ENCODE data around the gene EXOC1. TPM values are rescaled to one million over a fixed set of nuclear protein-coding genes. Genes with fewer than 3 reads are reported as not detected.

EXOC1 gene
- total and polyA plus RNA-seq, 2 experiments from 2014 or later = 13.4 to 22.2 TPM

DNA sequence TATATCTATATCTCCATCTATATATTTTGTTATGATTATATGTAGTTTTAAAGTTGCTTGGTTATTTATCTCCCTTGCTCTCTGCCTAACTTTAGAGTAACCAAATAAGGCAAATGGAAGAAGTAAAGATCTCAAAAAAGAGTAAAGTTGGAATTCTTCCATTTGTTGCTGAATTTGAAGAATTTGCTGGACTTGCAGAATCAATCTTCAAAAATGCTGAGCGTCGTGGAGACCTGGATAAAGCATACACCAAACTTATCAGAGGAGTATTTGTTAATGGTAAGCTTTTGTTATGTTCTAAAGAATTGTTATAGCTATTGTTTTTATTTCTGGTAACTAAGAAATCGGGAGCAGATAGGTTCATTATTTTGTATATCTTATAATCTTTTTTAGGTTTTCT lies 43.2 kb downstream of the EXOC1 start (continued):
- TF ChIP-seq, protein P1, sequence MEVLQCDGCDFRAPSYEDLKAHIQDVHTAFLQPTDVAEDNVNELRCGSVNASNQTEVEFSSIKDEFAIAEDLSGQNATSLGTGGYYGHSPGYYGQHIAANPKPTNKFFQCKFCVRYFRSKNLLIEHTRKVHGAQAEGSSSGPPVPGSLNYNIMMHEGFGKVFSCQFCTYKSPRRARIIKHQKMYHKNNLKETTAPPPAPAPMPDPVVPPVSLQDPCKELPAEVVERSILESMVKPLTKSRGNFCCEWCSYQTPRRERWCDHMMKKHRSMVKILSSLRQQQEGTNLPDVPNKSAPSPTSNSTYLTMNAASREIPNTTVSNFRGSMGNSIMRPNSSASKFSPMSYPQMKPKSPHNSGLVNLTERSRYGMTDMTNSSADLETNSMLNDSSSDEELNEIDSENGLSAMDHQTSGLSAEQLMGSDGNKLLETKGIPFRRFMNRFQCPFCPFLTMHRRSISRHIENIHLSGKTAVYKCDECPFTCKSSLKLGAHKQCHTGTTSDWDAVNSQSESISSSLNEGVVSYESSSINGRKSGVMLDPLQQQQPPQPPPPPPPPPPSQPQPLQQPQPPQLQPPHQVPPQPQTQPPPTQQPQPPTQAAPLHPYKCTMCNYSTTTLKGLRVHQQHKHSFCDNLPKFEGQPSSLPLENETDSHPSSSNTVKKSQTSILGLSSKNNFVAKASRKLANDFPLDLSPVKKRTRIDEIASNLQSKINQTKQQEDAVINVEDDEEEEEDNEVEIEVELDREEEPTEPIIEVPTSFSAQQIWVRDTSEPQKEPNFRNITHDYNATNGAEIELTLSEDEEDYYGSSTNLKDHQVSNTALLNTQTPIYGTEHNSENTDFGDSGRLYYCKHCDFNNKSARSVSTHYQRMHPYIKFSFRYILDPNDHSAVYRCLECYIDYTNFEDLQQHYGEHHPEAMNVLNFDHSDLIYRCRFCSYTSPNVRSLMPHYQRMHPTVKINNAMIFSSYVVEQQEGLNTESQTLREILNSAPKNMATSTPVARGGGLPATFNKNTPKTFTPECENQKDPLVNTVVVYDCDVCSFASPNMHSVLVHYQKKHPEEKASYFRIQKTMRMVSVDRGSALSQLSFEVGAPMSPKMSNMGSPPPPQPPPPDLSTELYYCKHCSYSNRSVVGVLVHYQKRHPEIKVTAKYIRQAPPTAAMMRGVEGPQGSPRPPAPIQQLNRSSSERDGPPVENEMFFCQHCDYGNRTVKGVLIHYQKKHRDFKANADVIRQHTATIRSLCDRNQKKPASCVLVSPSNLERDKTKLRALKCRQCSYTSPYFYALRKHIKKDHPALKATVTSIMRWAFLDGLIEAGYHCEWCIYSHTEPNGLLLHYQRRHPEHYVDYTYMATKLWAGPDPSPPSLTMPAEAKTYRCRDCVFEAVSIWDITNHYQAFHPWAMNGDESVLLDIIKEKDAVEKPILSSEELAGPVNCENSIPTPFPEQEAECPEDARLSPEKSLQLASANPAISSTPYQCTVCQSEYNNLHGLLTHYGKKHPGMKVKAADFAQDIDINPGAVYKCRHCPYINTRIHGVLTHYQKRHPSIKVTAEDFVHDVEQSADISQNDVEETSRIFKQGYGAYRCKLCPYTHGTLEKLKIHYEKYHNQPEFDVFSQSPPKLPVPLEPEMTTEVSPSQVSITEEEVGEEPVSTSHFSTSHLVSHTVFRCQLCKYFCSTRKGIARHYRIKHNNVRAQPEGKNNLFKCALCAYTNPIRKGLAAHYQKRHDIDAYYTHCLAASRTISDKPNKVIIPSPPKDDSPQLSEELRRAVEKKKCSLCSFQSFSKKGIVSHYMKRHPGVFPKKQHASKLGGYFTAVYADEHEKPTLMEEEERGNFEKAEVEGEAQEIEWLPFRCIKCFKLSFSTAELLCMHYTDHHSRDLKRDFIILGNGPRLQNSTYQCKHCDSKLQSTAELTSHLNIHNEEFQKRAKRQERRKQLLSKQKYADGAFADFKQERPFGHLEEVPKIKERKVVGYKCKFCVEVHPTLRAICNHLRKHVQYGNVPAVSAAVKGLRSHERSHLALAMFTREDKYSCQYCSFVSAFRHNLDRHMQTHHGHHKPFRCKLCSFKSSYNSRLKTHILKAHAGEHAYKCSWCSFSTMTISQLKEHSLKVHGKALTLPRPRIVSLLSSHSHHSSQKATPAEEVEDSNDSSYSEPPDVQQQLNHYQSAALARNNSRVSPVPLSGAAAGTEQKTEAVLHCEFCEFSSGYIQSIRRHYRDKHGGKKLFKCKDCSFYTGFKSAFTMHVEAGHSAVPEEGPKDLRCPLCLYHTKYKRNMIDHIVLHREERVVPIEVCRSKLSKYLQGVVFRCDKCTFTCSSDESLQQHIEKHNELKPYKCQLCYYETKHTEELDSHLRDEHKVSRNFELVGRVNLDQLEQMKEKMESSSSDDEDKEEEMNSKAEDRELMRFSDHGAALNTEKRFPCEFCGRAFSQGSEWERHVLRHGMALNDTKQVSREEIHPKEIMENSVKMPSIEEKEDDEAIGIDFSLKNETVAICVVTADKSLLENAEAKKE (CRISPR knock-in tag; IDR thresholded peaks at IDR 0.05) = no peak
- TF ChIP-seq POLR2AphosphoS5 (IDR thresholded peaks at IDR 0.05; ENCODE audit: low read depth) (no peak), JUNB (IDR thresholded peaks at IDR 0.05; ENCODE audit: unreplicated experiment) (no peak), ZNF114 (CRISPR knock-in tag; IDR thresholded peaks at IDR 0.05) (no peak), NANOG (IDR thresholded peaks at IDR 0.05; ENCODE audit: borderline replicate concordance) (no peak), ZNF331 (CRISPR knock-in tag; IDR thresholded peaks at IDR 0.05; ENCODE audit: low read depth) (no peak), EZH2 (IDR thresholded peaks at IDR 0.05; ENCODE audit: low read depth, unreplicated experiment) (no peak), STAT1 (IDR thresholded peaks at IDR 0.05; ENCODE audit: unreplicated experiment) (no peak)

DNA sequence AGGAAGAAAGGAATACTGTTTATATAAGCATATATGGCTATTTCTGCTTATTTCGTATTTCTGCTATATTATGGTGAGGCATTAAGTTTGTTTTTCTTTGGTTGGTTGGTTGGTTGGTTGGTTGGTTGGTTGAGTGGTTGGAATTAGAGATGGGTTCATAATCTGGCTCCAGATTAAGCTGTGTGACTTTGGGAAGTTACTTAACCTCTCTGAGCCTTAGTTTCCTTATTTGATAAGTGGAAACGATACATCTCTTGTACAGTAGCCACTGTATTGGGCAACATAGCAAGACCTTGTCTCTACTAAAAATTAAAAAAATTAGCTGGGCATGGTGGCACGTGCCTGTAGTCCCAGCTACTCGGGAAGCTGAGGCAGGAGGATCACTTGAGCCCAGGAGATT lies 49.2 kb downstream of the EXOC1 start:
- Histone ChIP-seq H3K4me1 (ENCODE audit: insufficient read depth) (no peaks in the 10 kb centered on the region), H3K9me2 (ENCODE audit: insufficient read depth) (no peaks in the 10 kb centered on the region), H3K27me3 (ENCODE audit: insufficient read depth) (no peaks in the 10 kb centered on the region), H3K36me3 (ENCODE audit: insufficient read depth) (no peaks in the 10 kb centered on the region), H3K27ac (ENCODE audit: low read depth) (no peak overlapping the region), H2AFZ (no peak overlapping the region), H3K4me3 (no peak overlapping the region), H3K4me2 (no peak overlapping the region), H3K79me2 (replicated peaks; ENCODE audit: insufficient read depth) (no peaks in the 10 kb centered on the region), H3F3A (replicated peaks; ENCODE audit: low read depth) (no peaks in the 10 kb centered on the region), H4K20me1 (replicated peaks; ENCODE audit: insufficient read depth) (no peaks in the 10 kb centered on the region)
- ATAC-seq (no peak), DNase-seq (ENCODE audit: low spot score) (no peak)
- Mint-ChIP-seq H3K4me3 (no peak overlapping the region), H3K36me3 (ENCODE audit: low read depth) (peaks cover 4% of the 10 kb centered on the region; the same call in 1 of the 3 replicates), H3K27ac (no peak overlapping the region), H3K27me3 (ENCODE audit: insufficient read depth, low read depth, poor library complexity) (peaks cover 3% of the 10 kb centered on the region), H3K4me1 (no peaks in the 10 kb centered on the region), H3K9me3 (no peaks in the 10 kb centered on the region)
- TF ChIP-seq, protein P2, sequence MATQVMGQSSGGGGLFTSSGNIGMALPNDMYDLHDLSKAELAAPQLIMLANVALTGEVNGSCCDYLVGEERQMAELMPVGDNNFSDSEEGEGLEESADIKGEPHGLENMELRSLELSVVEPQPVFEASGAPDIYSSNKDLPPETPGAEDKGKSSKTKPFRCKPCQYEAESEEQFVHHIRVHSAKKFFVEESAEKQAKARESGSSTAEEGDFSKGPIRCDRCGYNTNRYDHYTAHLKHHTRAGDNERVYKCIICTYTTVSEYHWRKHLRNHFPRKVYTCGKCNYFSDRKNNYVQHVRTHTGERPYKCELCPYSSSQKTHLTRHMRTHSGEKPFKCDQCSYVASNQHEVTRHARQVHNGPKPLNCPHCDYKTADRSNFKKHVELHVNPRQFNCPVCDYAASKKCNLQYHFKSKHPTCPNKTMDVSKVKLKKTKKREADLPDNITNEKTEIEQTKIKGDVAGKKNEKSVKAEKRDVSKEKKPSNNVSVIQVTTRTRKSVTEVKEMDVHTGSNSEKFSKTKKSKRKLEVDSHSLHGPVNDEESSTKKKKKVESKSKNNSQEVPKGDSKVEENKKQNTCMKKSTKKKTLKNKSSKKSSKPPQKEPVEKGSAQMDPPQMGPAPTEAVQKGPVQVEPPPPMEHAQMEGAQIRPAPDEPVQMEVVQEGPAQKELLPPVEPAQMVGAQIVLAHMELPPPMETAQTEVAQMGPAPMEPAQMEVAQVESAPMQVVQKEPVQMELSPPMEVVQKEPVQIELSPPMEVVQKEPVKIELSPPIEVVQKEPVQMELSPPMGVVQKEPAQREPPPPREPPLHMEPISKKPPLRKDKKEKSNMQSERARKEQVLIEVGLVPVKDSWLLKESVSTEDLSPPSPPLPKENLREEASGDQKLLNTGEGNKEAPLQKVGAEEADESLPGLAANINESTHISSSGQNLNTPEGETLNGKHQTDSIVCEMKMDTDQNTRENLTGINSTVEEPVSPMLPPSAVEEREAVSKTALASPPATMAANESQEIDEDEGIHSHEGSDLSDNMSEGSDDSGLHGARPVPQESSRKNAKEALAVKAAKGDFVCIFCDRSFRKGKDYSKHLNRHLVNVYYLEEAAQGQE (IDR thresholded peaks at IDR 0.05; ENCODE audit: unreplicated experiment) = no peak
